K562 (cell line): ENCODE measurements around the gene UGT1A6. TPM values are rescaled to one million over a fixed set of nuclear protein-coding genes. Genes with fewer than 3 reads are reported as not detected.

ENCODE experiments used
- ATAC-seq: fragments of 200-7000 bp; cut with Tn5 transposase; 3 replicates; pipeline ENCODE4 v1.9.1; 2020; ENCODE audit warnings: moderate library complexity
- BruUV-seq: library from RNA; stranded (reverse); fragments of 400-500 nt; replicated peaks from 2 replicates; lab custom pipeline; 2021; lab: Mats Ljungman, UMichigan
- CTCF ChIA-PET: fragments of 300-600 bp; formaldehyde crosslinking; extraction: SDS; loops from one replicate; lab custom pipeline; 2021; ENCODE audit warnings: low intra/inter-chr PET ratio; lab: Yijun Ruan, JAX
- POLR2A ChIA-PET: fragments of 300-600, 350-650 bp; sonication (Branson Sonifier 250); formaldehyde crosslinking; extraction: SDS; loops from one replicate; lab custom pipeline; 2021; ENCODE audit warnings: antibody characterized with exemption, inconsistent platforms; lab: Yijun Ruan, JAX
- DNase-seq, 4 experiments: peaks; one replicate each; pipeline versions ENCODE4 v3.0.0 to v3.0.0-alpha.2; 2011 to 2018; ENCODE audit warnings: low spot score in 3 of 4, mixed read lengths in 3 of 4; ENCODE audit errors: extremely low read depth in 1 of 4
- FAIRE-seq: peaks from 2 replicates; lab custom pipeline; 2011; peaks lifted over from hg19 to GRCh38; lab: Jason Lieb, UNC
- H2AFZ ChIP-seq: 2 replicates; pipeline ENCODE4 v1.6.0; 2011; ENCODE audit warnings: low read depth, low read length, control low read depth, inconsistent platforms
- H3K27ac ChIP-seq: fragments of 200-600 bp; 3 replicates; pipeline ENCODE4 v1.8.0; 2011; ENCODE audit warnings: low read depth, mild to moderate bottlenecking, control low read depth, inconsistent platforms, low read length, moderate library complexity, mixed read lengths; ENCODE audit errors: extremely low read depth
- H3K27me3 ChIP-seq, 2 experiments: fragments of 300-600 bp in 1 of 2; 2 replicates in 1 of 2; 3 replicates in 1 of 2; pipeline versions ENCODE4 v1.6.0 to v1.8.0; 2011; ENCODE audit warnings: inconsistent platforms in 2 of 2, low read length in 2 of 2, mild to moderate bottlenecking in 1 of 2, mixed read lengths in 1 of 2, moderate library complexity in 1 of 2; ENCODE audit not compliant: control insufficient read depth in 2 of 2, insufficient read depth in 2 of 2
- H3K36me3 ChIP-seq: fragments of 300-600 bp; 3 replicates; pipeline ENCODE4 v1.8.0; 2011; ENCODE audit warnings: mild to moderate bottlenecking, low read length, inconsistent platforms; ENCODE audit not compliant: control insufficient read depth, insufficient read depth
- H3K4me1 ChIP-seq, 2 experiments: fragments of 200-600 bp in 1 of 2; replicated peaks in 1 of 2; 2 replicates in 1 of 2; 3 replicates in 1 of 2; pipeline versions ENCODE4 v1.5.1 to v1.8.0; 2011; ENCODE audit warnings: inconsistent platforms in 2 of 2, low read length in 2 of 2, mild to moderate bottlenecking in 1 of 2, mixed read lengths in 1 of 2, moderate library complexity in 1 of 2; ENCODE audit not compliant: control insufficient read depth in 2 of 2, insufficient read depth in 2 of 2
- H3K4me2 ChIP-seq: 2 replicates; pipeline ENCODE4 v1.6.1; 2011; ENCODE audit warnings: low read length, control low read depth, inconsistent platforms, mixed read lengths; ENCODE audit not compliant: insufficient read depth
- H3K4me3 ChIP-seq: fragments of 200-600 bp; sonication (generic), shearing (Covaris generic); 2 replicates; pipeline ENCODE4 v1.5.1; 2016; ENCODE audit warnings: control low read depth, inconsistent platforms
- H3K79me2 ChIP-seq: fragments of 200-600 bp; 3 replicates; pipeline ENCODE4 v1.8.0; 2011; ENCODE audit warnings: low read length, inconsistent platforms; ENCODE audit not compliant: control insufficient read depth, insufficient read depth
- H3K9ac ChIP-seq, 2 experiments: 2 replicates each; pipeline versions ENCODE4 v1.6.0 to v1.6.1; 2011; ENCODE audit warnings: low read depth in 2 of 2, low read length in 2 of 2, control low read depth in 1 of 2, inconsistent platforms in 1 of 2, mild to moderate bottlenecking in 1 of 2, mixed read lengths in 1 of 2; ENCODE audit not compliant: insufficient read depth in 1 of 2
- H3K9me1 ChIP-seq: one replicate; pipeline ENCODE4 v1.6.0; 2011; ENCODE audit warnings: inconsistent platforms, mild to moderate bottlenecking, low read length, moderate library complexity; ENCODE audit not compliant: control insufficient read depth, insufficient read depth
- H3K9me3 ChIP-seq: replicated peaks from 2 replicates; pipeline ENCODE4 v1.5.1; 2011; ENCODE audit warnings: low read depth, low read length, inconsistent platforms; ENCODE audit not compliant: control insufficient read depth, insufficient read depth
- H4K20me1 ChIP-seq: replicated peaks from 2 replicates; pipeline ENCODE4 v1.6.1; 2011; ENCODE audit warnings: low read length, inconsistent platforms, mixed read lengths; ENCODE audit not compliant: control insufficient read depth, insufficient read depth
- EGR1 ChIP-seq: fragments of 450-650 bp; conservative IDR thresholded peaks from 2 replicates; pipeline ENCODE4 v1.6.1; 2017; ENCODE audit warnings: mild to moderate bottlenecking
- MAFK ChIP-seq: IDR thresholded peaks from 2 replicates; pipeline ENCODE4 v1.6.1; 2011; ENCODE audit warnings: low read length, improper control_type of control experiment
- NCOA6 ChIP-seq: fragments of 450-650 bp; IDR thresholded peaks from 2 replicates; pipeline ENCODE4 v1.6.1; 2017; ENCODE audit warnings: mild to moderate bottlenecking
- SETDB1 ChIP-seq: IDR thresholded peaks from one replicate; pipeline ENCODE4 v1.6.1; 2012; ENCODE audit warnings: low read length, control low read depth, inconsistent platforms
- SIRT6 ChIP-seq: IDR thresholded peaks from one replicate; pipeline ENCODE4 v1.6.1; 2012; ENCODE audit warnings: low read depth, mild to moderate bottlenecking, control low read depth, inconsistent platforms, low read length, moderate library complexity
- YBX1 ChIP-seq: fragments of 450-650 bp; IDR thresholded peaks from 2 replicates; pipeline ENCODE4 v1.7.1; 2016; ENCODE audit warnings: mild to moderate bottlenecking
- ZBTB17 ChIP-seq: fragments of 450-650 bp; formaldehyde crosslinking; IDR thresholded peaks from 2 replicates; pipeline ENCODE4 v1.4.0; 2020; ENCODE audit warnings: mild to moderate bottlenecking
- ZEB2 ChIP-seq: fragments of 450-650 bp; IDR thresholded peaks from 2 replicates; pipeline ENCODE4 v1.6.1; 2016
- ZNF134 ChIP-seq: fragments of 250-450 bp; sonication (Bioruptor Pico); conservative IDR thresholded peaks from 2 replicates; pipeline ENCODE4 v1.4.0; 2020
- ZNF143 ChIP-seq: sonication (generic); formaldehyde crosslinking; IDR thresholded peaks from 2 replicates; pipeline ENCODE4 v1.9.0; 2022; ENCODE audit warnings: mild to moderate bottlenecking, missing genetic modification reagents
- ZNF311 ChIP-seq: fragments of 250-450 bp; sonication (Bioruptor Pico); IDR thresholded peaks from 2 replicates; pipeline ENCODE4 v1.4.0; 2020; ENCODE audit warnings: mild to moderate bottlenecking, moderate library complexity
- WGBS: fragments of 100-300 bp; shearing (Covaris generic); methylation state at CpG from one replicate; pipeline ENCODE4 v1.1.6; 2016; ENCODE audit warnings: low coverage, mixed read lengths; ENCODE audit not compliant: insufficient coverage; ENCODE audit errors: missing lambda C conversion rate; 5-methylcytosine and 5-hydroxymethylcytosine counted together
- in situ Hi-C: fragments of 300-500 bp; cut with MboI; formaldehyde crosslinking; loops from 4 replicates; pipeline ENCODE4 v1.15.0; 2018; ENCODE audit warnings: inconsistent platforms, mixed read lengths
- intact Hi-C: fragments of 100-400 bp; cut with micrococcal nuclease; formaldehyde crosslinking; loops from 2 replicates; pipeline ENCODE4 v1.14.2; 2022
- polyA plus RNA-seq, 8 experiments: library from polyadenylated mRNA; depleted of rRNA in 4 of 8; stranded (reverse) in 5 of 8; unstranded in 3 of 8; fragments of >200 nt; fragmentation: Nextera tagmentation in 2 of 8; fragmentation: Illumina TruSeq in 1 of 8; extraction: Ambion mirVana in 2 of 8; extraction: Trizol in 1 of 8; gene quantifications; 2 replicates each; pipeline versions ENCODE4 v1.2.1 to v1.2.3, GENCODE V29; 2011 to 2014; ENCODE audit warnings: inconsistent platforms in 1 of 8, missing spikeins in 1 of 8
- total RNA-seq, 7 experiments: library from RNA; depleted of rRNA in 6 of 7; stranded (reverse); fragments of >200 nt in 6 of 7; fragmentation: Illumina TruSeq in 2 of 7; extraction: Trizol in 2 of 7; gene quantifications; 2 replicates each; pipeline versions ENCODE4 v1.2.1 to v1.2.3, GENCODE V29; 2011 to 2021; ENCODE audit warnings: low replicate concordance in 1 of 7
- TF ChIP-seq, protein P1 (sequence below): sonication (generic); formaldehyde crosslinking; IDR thresholded peaks from 2 replicates; pipeline ENCODE4 v1.8.0; 2022; ENCODE audit warnings: mild to moderate bottlenecking, low read depth, missing genetic modification reagents

The UGT1A6 gene
- total and polyA plus RNA-seq, 9 of the 15 experiments (the other 6 are each of a cell fraction or from before 2014, with no cell fraction given) = not detected

DNA sequence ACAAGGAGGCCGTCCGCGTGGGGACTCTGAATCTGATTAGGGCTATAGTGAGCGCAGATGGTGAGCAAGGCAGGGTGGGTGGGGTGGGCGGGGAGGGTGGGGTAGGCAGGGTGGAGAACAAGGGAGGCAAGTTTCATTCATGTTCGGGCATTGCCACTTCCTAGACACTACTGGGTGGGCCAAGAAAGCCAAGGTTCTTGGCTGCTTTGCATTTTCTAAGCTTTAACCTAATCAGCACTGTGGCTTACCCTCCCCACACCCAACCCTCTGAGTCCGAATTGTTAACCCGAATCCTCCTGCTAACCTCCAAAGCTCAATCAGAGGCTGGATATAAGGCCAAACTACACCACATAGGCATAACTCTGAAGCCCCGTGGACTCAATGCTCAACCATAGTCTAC is 103.6 kb downstream of the UGT1A6 start:
- intact Hi-C loops = no loop called here
- no peak for DNase-seq
- POLR2A ChIA-PET = no interaction called here

GRCh38 chr2:233798335-233799086 is 105.8 kb downstream of the UGT1A6 start:
- ChIA-PET POLR2A (interaction anchor here (0.6 to 0.7 kb wide), 2 partner anchors 19 to 203 kb away, joined by 3 to 4 read pairs; no protein-coding TSS in a partner anchor), CTCF (no interaction called here)
- WGBS = 1% methylated on average over 11 of the region's 14 CpGs
- Histone ChIP-seq H2AFZ (no peak overlapping the region), H4K20me1 (no peaks in the 10 kb centered on the region), H3K79me2 (no peaks in the 10 kb centered on the region), H3K9me1 (no peaks in the 10 kb centered on the region), H3K4me1 (no peaks in the 10 kb centered on the region; a peak in 1 of 5 replicates), H3K36me3 (no peaks in the 10 kb centered on the region), H3K27me3 (peaks cover 0 to 14% of the 10 kb centered on the region in 2 experiments; a peak in 2 of 5 replicates), H3K27ac (no peak overlapping the region), H3K9me3 (no peaks in the 10 kb centered on the region), H3K9ac (no peak overlapping the region), H3K4me2 (no peak overlapping the region), H3K4me3 (no peak overlapping the region)
- no peak for ATAC-seq
- FAIRE-seq = no peak
- in situ Hi-C loops (no loop called here), intact Hi-C loops (no loop called here)
- no peak for DNase-seq
- no TSS peak for BruUV-seq
- no peak for TF ChIP-seq ZNF143 (CRISPR knock-in tag)
- no peak for TF ChIP-seq EGR1
- TF ChIP-seq, protein P1, sequence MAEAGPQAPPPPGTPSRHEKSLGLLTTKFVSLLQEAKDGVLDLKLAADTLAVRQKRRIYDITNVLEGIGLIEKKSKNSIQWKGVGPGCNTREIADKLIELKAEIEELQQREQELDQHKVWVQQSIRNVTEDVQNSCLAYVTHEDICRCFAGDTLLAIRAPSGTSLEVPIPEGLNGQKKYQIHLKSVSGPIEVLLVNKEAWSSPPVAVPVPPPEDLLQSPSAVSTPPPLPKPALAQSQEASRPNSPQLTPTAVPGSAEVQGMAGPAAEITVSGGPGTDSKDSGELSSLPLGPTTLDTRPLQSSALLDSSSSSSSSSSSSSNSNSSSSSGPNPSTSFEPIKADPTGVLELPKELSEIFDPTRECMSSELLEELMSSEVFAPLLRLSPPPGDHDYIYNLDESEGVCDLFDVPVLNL = no peak
- no peak for TF ChIP-seq ZEB2

More for the DNA sequence above, 103.6 kb downstream of the UGT1A6 start:
- Histone ChIP-seq H3K4me3 (no peak overlapping the region), H3K4me1 (no peaks in the 10 kb centered on the region; a peak in 1 of 5 replicates), H3K36me3 (no peaks in the 10 kb centered on the region), H3K9me3 (no peaks in the 10 kb centered on the region), H3K27ac (no peak overlapping the region), H3K9me1 (no peaks in the 10 kb centered on the region), H4K20me1 (no peaks in the 10 kb centered on the region), H3K4me2 (no peak overlapping the region), H3K27me3 (peaks cover 0 to 33% of the 10 kb centered on the region in 2 experiments; a peak in 2 of 5 replicates), H3K79me2 (no peaks in the 10 kb centered on the region), H2AFZ (no peak overlapping the region), H3K9ac (no peak overlapping the region)
- ATAC-seq (no peak), FAIRE-seq (no peak)
- CTCF ChIA-PET = no interaction called here
- TF ChIP-seq ZNF311 (CRISPR knock-in tag) (no peak), MAFK (no peak), ZBTB17 (no peak), NCOA6 (no peak), SETDB1 (no peak), YBX1 (no peak), ZNF134 (CRISPR knock-in tag) (no peak), SIRT6 (no peak)
- in situ Hi-C loops = no loop called here
- WGBS = 0% methylated on average over 3 of the region's 9 CpGs
- BruUV-seq = no TSS peak
